Loucy (cell line): ENCODE results near the gene LRRC45.

Source experiments
- EZH2phosphoT487 ChIP-seq: fragments of 200-600 bp; IDR thresholded peaks from 2 replicates; pipeline ENCODE4 v1.6.1; 2018; ENCODE audit warnings: antibody characterized with exemption, mild to moderate bottlenecking, moderate library complexity, borderline replicate concordance
- TF ChIP-seq, protein P1 (sequence below): fragments of 200-600 bp; sonication (generic); conservative IDR thresholded peaks from 2 replicates; pipeline ENCODE4 v1.5.1; 2014; ENCODE audit warnings: mild to moderate bottlenecking, antibody characterized with exemption, low read length

DNA sequence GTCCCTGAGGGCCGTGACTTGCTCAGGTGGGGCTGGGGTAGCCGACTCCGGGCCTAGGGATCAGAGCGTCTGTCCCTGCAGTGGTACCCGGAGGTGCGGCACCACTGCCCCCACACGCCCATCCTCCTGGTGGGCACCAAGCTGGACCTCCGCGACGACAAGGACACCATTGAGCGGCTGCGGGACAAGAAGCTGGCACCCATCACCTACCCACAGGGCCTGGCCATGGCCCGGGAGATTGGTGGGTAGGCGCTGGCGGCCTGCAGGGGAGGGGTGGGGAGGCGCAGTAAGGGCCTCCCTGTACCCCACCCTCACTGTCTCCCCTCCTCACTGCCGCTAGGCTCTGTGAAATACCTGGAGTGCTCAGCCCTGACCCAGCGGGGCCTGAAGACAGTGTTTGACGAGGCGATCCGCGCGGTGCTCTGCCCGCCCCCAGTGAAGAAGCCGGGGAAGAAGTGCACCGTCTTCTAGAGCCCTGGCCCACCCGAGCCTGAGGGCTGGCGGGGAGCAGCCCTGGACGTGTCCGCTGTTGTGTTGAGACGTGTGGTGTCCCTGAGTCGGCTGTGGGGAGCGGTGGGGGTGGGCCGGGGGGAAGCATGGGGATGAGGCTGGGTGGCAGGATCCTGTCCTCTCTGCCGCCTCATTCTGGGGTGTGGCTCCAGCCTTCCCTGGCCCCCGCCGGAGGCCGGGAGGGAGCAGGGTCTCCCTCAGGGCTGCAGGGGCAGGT is 10.4 kb downstream of the LRRC45 start:
- TF ChIP-seq, protein P1, sequence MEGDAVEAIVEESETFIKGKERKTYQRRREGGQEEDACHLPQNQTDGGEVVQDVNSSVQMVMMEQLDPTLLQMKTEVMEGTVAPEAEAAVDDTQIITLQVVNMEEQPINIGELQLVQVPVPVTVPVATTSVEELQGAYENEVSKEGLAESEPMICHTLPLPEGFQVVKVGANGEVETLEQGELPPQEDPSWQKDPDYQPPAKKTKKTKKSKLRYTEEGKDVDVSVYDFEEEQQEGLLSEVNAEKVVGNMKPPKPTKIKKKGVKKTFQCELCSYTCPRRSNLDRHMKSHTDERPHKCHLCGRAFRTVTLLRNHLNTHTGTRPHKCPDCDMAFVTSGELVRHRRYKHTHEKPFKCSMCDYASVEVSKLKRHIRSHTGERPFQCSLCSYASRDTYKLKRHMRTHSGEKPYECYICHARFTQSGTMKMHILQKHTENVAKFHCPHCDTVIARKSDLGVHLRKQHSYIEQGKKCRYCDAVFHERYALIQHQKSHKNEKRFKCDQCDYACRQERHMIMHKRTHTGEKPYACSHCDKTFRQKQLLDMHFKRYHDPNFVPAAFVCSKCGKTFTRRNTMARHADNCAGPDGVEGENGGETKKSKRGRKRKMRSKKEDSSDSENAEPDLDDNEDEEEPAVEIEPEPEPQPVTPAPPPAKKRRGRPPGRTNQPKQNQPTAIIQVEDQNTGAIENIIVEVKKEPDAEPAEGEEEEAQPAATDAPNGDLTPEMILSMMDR, result no peak
- no peak for TF ChIP-seq EZH2phosphoT487
